ACC112 (cell line): ENCODE results near the gene COPS3.
"Not testable (repeated sequence)": the region's sequence is repeated elsewhere in the genome, so short reads cannot be mapped to it uniquely, and the experiment has no call there.

Source experiments
- H2AFZ ChIP-seq: fragments of 200-600 bp; sonication (generic); one replicate; pipeline ENCODE4 v1.6.0; 2017; ENCODE audit warnings: antibody characterized with exemption, low read length; ENCODE audit not compliant: unreplicated experiment
- H3K27ac ChIP-seq: fragments of 200-600 bp; sonication (generic); 2 replicates; pipeline ENCODE4 v1.5.1; 2014; ENCODE audit warnings: low read depth, mild to moderate bottlenecking, antibody characterized with exemption, low read length, moderate library complexity
- H3K27me3 ChIP-seq: fragments of 200-600 bp; sonication (generic); 2 replicates; pipeline ENCODE4 v1.6.1; 2014; ENCODE audit warnings: mild to moderate bottlenecking, antibody characterized with exemption, low read length, moderate library complexity, mixed read lengths; ENCODE audit not compliant: insufficient read depth
- H3K36me3 ChIP-seq: fragments of 200-600 bp; sonication (generic); 2 replicates; pipeline ENCODE4 v1.6.1; 2016; ENCODE audit warnings: mild to moderate bottlenecking, antibody characterized with exemption, low read length, moderate library complexity, mixed read lengths; ENCODE audit not compliant: insufficient read depth
- H3K4me1 ChIP-seq: fragments of 200-600 bp; sonication (generic); one replicate; pipeline ENCODE4 v1.6.1; 2016; ENCODE audit warnings: low read length, mixed read lengths; ENCODE audit not compliant: insufficient read depth, unreplicated experiment, control insufficient read depth
- H3K4me3 ChIP-seq: fragments of 200-600 bp; sonication (generic); 2 replicates; pipeline ENCODE4 v1.5.1; 2014; ENCODE audit warnings: mild to moderate bottlenecking, low read depth, low read length
- H3K79me2 ChIP-seq: fragments of 200-600 bp; sonication (generic); one replicate; pipeline ENCODE4 v1.6.0; 2016; ENCODE audit warnings: low read length; ENCODE audit not compliant: control insufficient read depth, unreplicated experiment, insufficient read depth

COPS3 gene

GRCh38 chr17:17301659-17302058, 20.6 kb upstream of the COPS3 start:
- not testable (repeated sequence) for H2AFZ ChIP-seq, H3K4me3 ChIP-seq
- H3K4me1 ChIP-seq = peaks cover 32% of the 10 kb centered on the region

GRCh38 chr17:17300624-17301568, 19.9 kb upstream of the COPS3 start:
- Histone ChIP-seq H3K4me1 (peaks cover 34% of the 10 kb centered on the region), H3K79me2 (peaks cover 3% of the 10 kb centered on the region), H3K4me3 (peak overlapping the region; percentile 43), H2AFZ (no peak overlapping the region), H3K27me3 (no peaks in the 10 kb centered on the region), H3K36me3 (no peaks in the 10 kb centered on the region), H3K27ac (no peak overlapping the region)

More at GRCh38 chr17:17301659-17302058, 20.6 kb upstream of the COPS3 start:
- not testable (repeated sequence) for H3K27me3 ChIP-seq, H3K27ac ChIP-seq, H3K36me3 ChIP-seq, H3K79me2 ChIP-seq

- Histone ChIP-seq H2AFZ (no peak overlapping the region), H3K27me3 (no peaks in the 10 kb centered on the region), H3K4me3 (peak overlapping the region; percentile 31; the same call in 1 of the 2 replicates), H3K4me1 (peaks cover 23% of the 10 kb centered on the region), H3K79me2 (no peaks in the 10 kb centered on the region), H3K36me3 (no peaks in the 10 kb centered on the region), H3K27ac (peak overlapping the region; percentile 46)
Measured at GRCh38 chr17:17298108-17298507, 17.1 kb upstream of the COPS3 start.

- Histone ChIP-seq H3K27me3 (no peaks in the 10 kb centered on the region), H3K79me2 (no peaks in the 10 kb centered on the region), H3K4me3 (peak overlapping the region; percentile 4; the same call in 1 of the 2 replicates), H2AFZ (peak overlapping the region; percentile 43), H3K36me3 (no peaks in the 10 kb centered on the region), H3K4me1 (peaks cover 23% of the 10 kb centered on the region), H3K27ac (peak overlapping the region; percentile 46)
Measured at GRCh38 chr17:17297217-17297616, 16.2 kb upstream of the COPS3 start.

GRCh38 chr17:17295141-17295540, 14.1 kb upstream of the COPS3 start:
- no peak overlapping the region for H3K4me3 ChIP-seq
- peaks cover 23% of the 10 kb centered on the region for H3K4me1 ChIP-seq
- no peaks in the 10 kb centered on the region for H3K27me3 ChIP-seq
- H3K27ac ChIP-seq = no peak overlapping the region
- no peaks in the 10 kb centered on the region for H3K79me2 ChIP-seq
- no peaks in the 10 kb centered on the region for H3K36me3 ChIP-seq
- H2AFZ ChIP-seq = no peak overlapping the region

GRCh38 chr17:17289701-17290100, 8.7 kb upstream of the COPS3 start:
- Histone ChIP-seq H3K36me3 (no peaks in the 10 kb centered on the region), H3K4me1 (no peaks in the 10 kb centered on the region), H2AFZ (no peak overlapping the region), H3K27me3 (no peaks in the 10 kb centered on the region), H3K4me3 (no peak overlapping the region), H3K79me2 (no peaks in the 10 kb centered on the region), H3K27ac (no peak overlapping the region)

- Histone ChIP-seq H3K4me1 (no peaks in the 10 kb centered on the region), H3K79me2 (no peaks in the 10 kb centered on the region), H3K27ac (no peak overlapping the region), H3K27me3 (no peaks in the 10 kb centered on the region), H2AFZ (no peak overlapping the region), H3K4me3 (no peak overlapping the region), H3K36me3 (no peaks in the 10 kb centered on the region)
Measured at GRCh38 chr17:17289086-17289485, 8.0 kb upstream of the COPS3 start.

- peaks cover 3% of the 10 kb centered on the region for H3K4me1 ChIP-seq
- H3K27me3 ChIP-seq = no peaks in the 10 kb centered on the region
- no peak overlapping the region for H3K4me3 ChIP-seq
- no peaks in the 10 kb centered on the region for H3K79me2 ChIP-seq
- H2AFZ ChIP-seq = no peak overlapping the region
- no peak overlapping the region for H3K27ac ChIP-seq
- H3K36me3 ChIP-seq = no peaks in the 10 kb centered on the region
Measured at GRCh38 chr17:17285951-17286350, 4.9 kb upstream of the COPS3 start.

- no peaks in the 10 kb centered on the region for H3K36me3 ChIP-seq
- H3K79me2 ChIP-seq = peaks cover 52% of the 10 kb centered on the region
- peak overlapping the region; percentile 98 for H3K4me3 ChIP-seq
- H3K27me3 ChIP-seq = no peaks in the 10 kb centered on the region
- H3K4me1 ChIP-seq = peaks cover 15% of the 10 kb centered on the region
- H3K27ac ChIP-seq = no peak overlapping the region
- no peak overlapping the region for H2AFZ ChIP-seq
Measured at GRCh38 chr17:17279316-17279715, 1.7 kb downstream of the COPS3 start.

GRCh38 chr17:17277431-17277830, 3.6 kb downstream of the COPS3 start:
- not testable (repeated sequence) for H3K4me3 ChIP-seq, H2AFZ ChIP-seq, H3K27me3 ChIP-seq, H3K27ac ChIP-seq
- peaks cover 15% of the 10 kb centered on the region for H3K4me1 ChIP-seq
- H3K79me2 ChIP-seq = peaks cover 67% of the 10 kb centered on the region
- peaks cover 14% of the 10 kb centered on the region; the same call in 1 of the 2 replicates for H3K36me3 ChIP-seq

GRCh38 chr17:17275971-17276370, 5.1 kb downstream of the COPS3 start:
- Histone ChIP-seq H3K27me3 (no peaks in the 10 kb centered on the region), H3K36me3 (peaks cover 16% of the 10 kb centered on the region), H3K27ac (no peak overlapping the region), H3K4me3 (no peak overlapping the region), H3K4me1 (peaks cover 12% of the 10 kb centered on the region), H2AFZ (no peak overlapping the region), H3K79me2 (peaks cover 69% of the 10 kb centered on the region)
